K562 (cell line): ENCODE measurements around the gene TM2D3. TPM values are rescaled to one million over a fixed set of nuclear protein-coding genes. Genes with fewer than 3 reads are reported as not detected.

Experiments
- ATAC-seq: fragments of 200-7000 bp; cut with Tn5 transposase; 3 replicates; pipeline ENCODE4 v1.9.1; 2020; ENCODE audit warnings: moderate library complexity
- BruUV-seq: library from RNA; stranded (reverse); fragments of 400-500 nt; replicated peaks from 2 replicates; lab custom pipeline; 2021; lab: Mats Ljungman, UMichigan
- CTCF ChIA-PET: fragments of 300-600 bp; formaldehyde crosslinking; extraction: SDS; loops from one replicate; lab custom pipeline; 2021; ENCODE audit warnings: low intra/inter-chr PET ratio; lab: Yijun Ruan, JAX
- POLR2A ChIA-PET: fragments of 300-600, 350-650 bp; sonication (Branson Sonifier 250); formaldehyde crosslinking; extraction: SDS; loops from one replicate; lab custom pipeline; 2021; ENCODE audit warnings: antibody characterized with exemption, inconsistent platforms; lab: Yijun Ruan, JAX
- DNase-seq, 4 experiments: peaks; one replicate each; pipeline versions ENCODE4 v3.0.0 to v3.0.0-alpha.2; 2011 to 2018; ENCODE audit warnings: low spot score in 3 of 4, mixed read lengths in 3 of 4; ENCODE audit errors: extremely low read depth in 1 of 4
- FAIRE-seq: peaks from 2 replicates; lab custom pipeline; 2011; peaks lifted over from hg19 to GRCh38; lab: Jason Lieb, UNC
- H2AFZ ChIP-seq: 2 replicates; pipeline ENCODE4 v1.6.0; 2011; ENCODE audit warnings: low read depth, low read length, control low read depth, inconsistent platforms
- H3K27ac ChIP-seq: fragments of 200-600 bp; 3 replicates; pipeline ENCODE4 v1.8.0; 2011; ENCODE audit warnings: low read depth, mild to moderate bottlenecking, control low read depth, inconsistent platforms, low read length, moderate library complexity, mixed read lengths; ENCODE audit errors: extremely low read depth
- H3K27me3 ChIP-seq, 2 experiments: fragments of 300-600 bp in 1 of 2; 2 replicates in 1 of 2; 3 replicates in 1 of 2; pipeline versions ENCODE4 v1.6.0 to v1.8.0; 2011; ENCODE audit warnings: inconsistent platforms in 2 of 2, low read length in 2 of 2, mild to moderate bottlenecking in 1 of 2, mixed read lengths in 1 of 2, moderate library complexity in 1 of 2; ENCODE audit not compliant: control insufficient read depth in 2 of 2, insufficient read depth in 2 of 2
- H3K36me3 ChIP-seq: fragments of 300-600 bp; 3 replicates; pipeline ENCODE4 v1.8.0; 2011; ENCODE audit warnings: mild to moderate bottlenecking, low read length, inconsistent platforms; ENCODE audit not compliant: control insufficient read depth, insufficient read depth
- H3K4me1 ChIP-seq, 2 experiments: fragments of 200-600 bp in 1 of 2; replicated peaks in 1 of 2; 2 replicates in 1 of 2; 3 replicates in 1 of 2; pipeline versions ENCODE4 v1.5.1 to v1.8.0; 2011; ENCODE audit warnings: inconsistent platforms in 2 of 2, low read length in 2 of 2, mild to moderate bottlenecking in 1 of 2, mixed read lengths in 1 of 2, moderate library complexity in 1 of 2; ENCODE audit not compliant: control insufficient read depth in 2 of 2, insufficient read depth in 2 of 2
- H3K4me2 ChIP-seq: 2 replicates; pipeline ENCODE4 v1.6.1; 2011; ENCODE audit warnings: low read length, control low read depth, inconsistent platforms, mixed read lengths; ENCODE audit not compliant: insufficient read depth
- H3K4me3 ChIP-seq: fragments of 200-600 bp; sonication (generic), shearing (Covaris generic); 2 replicates; pipeline ENCODE4 v1.5.1; 2016; ENCODE audit warnings: control low read depth, inconsistent platforms
- H3K79me2 ChIP-seq: fragments of 200-600 bp; 3 replicates; pipeline ENCODE4 v1.8.0; 2011; ENCODE audit warnings: low read length, inconsistent platforms; ENCODE audit not compliant: control insufficient read depth, insufficient read depth
- H3K9ac ChIP-seq, 2 experiments: 2 replicates each; pipeline versions ENCODE4 v1.6.0 to v1.6.1; 2011; ENCODE audit warnings: low read depth in 2 of 2, low read length in 2 of 2, control low read depth in 1 of 2, inconsistent platforms in 1 of 2, mild to moderate bottlenecking in 1 of 2, mixed read lengths in 1 of 2; ENCODE audit not compliant: insufficient read depth in 1 of 2
- H3K9me1 ChIP-seq: one replicate; pipeline ENCODE4 v1.6.0; 2011; ENCODE audit warnings: inconsistent platforms, mild to moderate bottlenecking, low read length, moderate library complexity; ENCODE audit not compliant: control insufficient read depth, insufficient read depth
- H3K9me3 ChIP-seq: replicated peaks from 2 replicates; pipeline ENCODE4 v1.5.1; 2011; ENCODE audit warnings: low read depth, low read length, inconsistent platforms; ENCODE audit not compliant: control insufficient read depth, insufficient read depth
- H4K20me1 ChIP-seq: replicated peaks from 2 replicates; pipeline ENCODE4 v1.6.1; 2011; ENCODE audit warnings: low read length, inconsistent platforms, mixed read lengths; ENCODE audit not compliant: control insufficient read depth, insufficient read depth
- MYBL2 ChIP-seq, 2 experiments: fragments of 450-650 bp in 1 of 2; sonication (generic) in 1 of 2; formaldehyde crosslinking in 1 of 2; IDR thresholded peaks; 2 replicates each; pipeline versions ENCODE4 v1.6.1 to v1.8.1; 2017 to 2022; ENCODE audit warnings: borderline replicate concordance in 1 of 2, inconsistent platforms in 1 of 2, low read depth in 1 of 2, mild to moderate bottlenecking in 1 of 2, missing genetic modification reagents in 1 of 2, moderate library complexity in 1 of 2
- SRSF7 ChIP-seq: fragments of 200-400 bp; formaldehyde crosslinking; optimal IDR thresholded peaks from 2 replicates; pipeline ENCODE3; 2017; ENCODE audit warnings: mild to moderate bottlenecking, low read depth, low read length
- TBL1XR1 ChIP-seq, 2 experiments: IDR thresholded peaks; 2 replicates each; pipeline ENCODE4 v1.6.1; 2012; ENCODE audit warnings: improper control_type of control experiment in 2 of 2, low read length in 2 of 2, mild to moderate bottlenecking in 1 of 2
- THAP7 ChIP-seq: fragments of 250-450 bp; sonication (Bioruptor Pico); IDR thresholded peaks from 2 replicates; pipeline ENCODE4 v1.5.0; 2021
- XRCC4 ChIP-seq: IDR thresholded peaks from one replicate; pipeline ENCODE4 v1.6.1; 2011; ENCODE audit not compliant: insufficient read depth, insufficient read length; ENCODE audit errors: extremely low read depth
- ZBTB9 ChIP-seq: fragments of 450-650 bp; formaldehyde crosslinking; IDR thresholded peaks from 2 replicates; pipeline ENCODE4 v1.4.0; 2020; ENCODE audit warnings: mild to moderate bottlenecking, moderate library complexity
- WGBS: fragments of 100-300 bp; shearing (Covaris generic); methylation state at CpG from one replicate; pipeline ENCODE4 v1.1.6; 2016; ENCODE audit warnings: low coverage, mixed read lengths; ENCODE audit not compliant: insufficient coverage; ENCODE audit errors: missing lambda C conversion rate; 5-methylcytosine and 5-hydroxymethylcytosine counted together
- in situ Hi-C: fragments of 300-500 bp; cut with MboI; formaldehyde crosslinking; loops from 4 replicates; pipeline ENCODE4 v1.15.0; 2018; ENCODE audit warnings: inconsistent platforms, mixed read lengths
- intact Hi-C: fragments of 100-400 bp; cut with micrococcal nuclease; formaldehyde crosslinking; loops from 2 replicates; pipeline ENCODE4 v1.14.2; 2022
- polyA plus RNA-seq, 8 experiments: library from polyadenylated mRNA; depleted of rRNA in 4 of 8; stranded (reverse) in 5 of 8; unstranded in 3 of 8; fragments of >200 nt; fragmentation: Nextera tagmentation in 2 of 8; fragmentation: Illumina TruSeq in 1 of 8; extraction: Ambion mirVana in 2 of 8; extraction: Trizol in 1 of 8; gene quantifications; 2 replicates each; pipeline versions ENCODE4 v1.2.1 to v1.2.3, GENCODE V29; 2011 to 2014; ENCODE audit warnings: inconsistent platforms in 1 of 8, missing spikeins in 1 of 8
- total RNA-seq, 7 experiments: library from RNA; depleted of rRNA in 6 of 7; stranded (reverse); fragments of >200 nt in 6 of 7; fragmentation: Illumina TruSeq in 2 of 7; extraction: Trizol in 2 of 7; gene quantifications; 2 replicates each; pipeline versions ENCODE4 v1.2.1 to v1.2.3, GENCODE V29; 2011 to 2021; ENCODE audit warnings: low replicate concordance in 1 of 7

The TM2D3 gene
- total and polyA plus RNA-seq, 9 of the 15 experiments (the other 6 are each of a cell fraction or from before 2014, with no cell fraction given) = 16.5 to 67.9 (median 31.3) TPM

GRCh38 chr15:101607108-101607507 lies 45.1 kb downstream of the TM2D3 start:
- intact Hi-C loops = no loop called here
- ChIA-PET POLR2A (interaction anchor here (1.2 kb wide), 1 partner anchor 8 kb away, joined by 4 read pairs; no protein-coding TSS in a partner anchor), CTCF (no interaction called here)
- ATAC-seq (no peak), DNase-seq (no peak), FAIRE-seq (no peak)
- Histone ChIP-seq H3K9me3 (no peaks in the 10 kb centered on the region), H3K27ac (no peak overlapping the region), H3K9ac (no peak overlapping the region), H3K79me2 (no peaks in the 10 kb centered on the region), H3K4me3 (no peak overlapping the region), H3K27me3 (peaks cover 25 to 55% of the 10 kb centered on the region in 2 experiments), H4K20me1 (no peaks in the 10 kb centered on the region; the same call in 1 of the 2 replicates), H3K9me1 (no peaks in the 10 kb centered on the region), H2AFZ (no peak overlapping the region), H3K4me1 (no peaks in the 10 kb centered on the region; a peak in 2 of 5 replicates), H3K4me2 (no peak overlapping the region), H3K36me3 (no peaks in the 10 kb centered on the region)
- BruUV-seq = no TSS peak
- in situ Hi-C loops = no loop called here
- no peak for TF ChIP-seq SRSF7
- TF ChIP-seq THAP7 (CRISPR knock-in tag) = no peak
- TF ChIP-seq ZBTB9 (CRISPR knock-in tag) = no peak
- no peak for TF ChIP-seq XRCC4
- TF ChIP-seq TBL1XR1 (IDR thresholded peaks at IDR 0.05; ENCODE audit: low read length in 2 of 2) = no peak
- TF ChIP-seq MYBL2 (IDR thresholded peaks at IDR 0.05; ENCODE audit: low read depth) = no peak
- TF ChIP-seq MYBL2 (CRISPR knock-in tag; IDR thresholded peaks at IDR 0.05; ENCODE audit: borderline replicate concordance) = no peak
- 3% methylated on average over 2 of the region's 2 CpGs for WGBS
